MM.1S (cell line): ENCODE measurements around the gene PILRA.
A peak's percentile ranks its signal among the peaks of the same experiment; 100 is the strongest.
"Not testable (repeated sequence)": the region's sequence is repeated elsewhere in the genome, so short reads cannot be mapped to it uniquely, and the experiment has no call there.

Experiments
- DNase-seq: peaks from one replicate; pipeline ENCODE4 v3.0.0-alpha.2; 2015
- H2AFZ ChIP-seq: fragments of 300-600 bp; sonication (generic); 2 replicates; pipeline ENCODE4 v1.6.0; 2016; ENCODE audit warnings: antibody characterized with exemption, low read length
- H3F3A ChIP-seq: fragments of 300-600 bp; sonication (generic); 2 replicates; pipeline ENCODE4 v1.6.1; 2016; ENCODE audit warnings: mild to moderate bottlenecking, antibody characterized with exemption, low read length, moderate library complexity, mixed read lengths; ENCODE audit not compliant: insufficient read depth
- H3K27ac ChIP-seq: fragments of 300-600 bp; sonication (generic); 2 replicates; pipeline ENCODE4 v1.5.1; 2016; ENCODE audit warnings: mild to moderate bottlenecking, low read length
- H3K27me3 ChIP-seq: fragments of 300-600 bp; sonication (generic); replicated peaks from 2 replicates; pipeline ENCODE4 v1.6.0; 2016; ENCODE audit warnings: low read length; ENCODE audit not compliant: insufficient read depth
- H3K36me3 ChIP-seq: fragments of 300-600 bp; sonication (generic); replicated peaks from 2 replicates; pipeline ENCODE4 v1.6.1; 2016; ENCODE audit warnings: mild to moderate bottlenecking, low read length, mixed read lengths; ENCODE audit not compliant: insufficient read depth
- H3K4me1 ChIP-seq: fragments of 300-600 bp; sonication (generic); 2 replicates; pipeline ENCODE4 v1.6.1; 2016; ENCODE audit warnings: low read length, mixed read lengths
- H3K4me2 ChIP-seq: fragments of 300-600 bp; sonication (generic); 2 replicates; pipeline ENCODE4 v1.6.0; 2016; ENCODE audit warnings: low read depth, low read length
- H3K4me3 ChIP-seq: fragments of 300-600 bp; sonication (generic); 2 replicates; pipeline ENCODE4 v1.5.1; 2016; ENCODE audit warnings: low read length, mixed read lengths
- H3K79me2 ChIP-seq: fragments of 300-600 bp; sonication (generic); 2 replicates; pipeline ENCODE4 v1.6.1; 2016; ENCODE audit warnings: mixed run types, low read length, mixed read lengths
- H3K9ac ChIP-seq: fragments of 300-600 bp; sonication (generic); 2 replicates; pipeline ENCODE4 v1.6.1; 2016; ENCODE audit warnings: low read length, mixed read lengths
- H3K9me2 ChIP-seq: fragments of 300-600 bp; sonication (generic); replicated peaks from 2 replicates; pipeline ENCODE4 v1.6.1; 2016; ENCODE audit warnings: mild to moderate bottlenecking, low read length, mixed read lengths; ENCODE audit not compliant: insufficient read depth
- H3K9me3 ChIP-seq: fragments of 300-600 bp; sonication (generic); replicated peaks from 2 replicates; pipeline ENCODE4 v1.6.1; 2016; ENCODE audit warnings: mild to moderate bottlenecking, low read length, mixed read lengths; ENCODE audit not compliant: insufficient read depth
- H4K20me1 ChIP-seq: fragments of 300-600 bp; sonication (generic); 2 replicates; pipeline ENCODE4 v1.6.1; 2016; ENCODE audit warnings: mild to moderate bottlenecking, low read length, moderate library complexity, mixed read lengths; ENCODE audit not compliant: insufficient read depth
- EZH2 ChIP-seq: fragments of 300-600 bp; sonication (generic); optimal IDR thresholded peaks from 2 replicates; pipeline ENCODE3; 2017; ENCODE audit warnings: low read depth, mild to moderate bottlenecking, antibody characterized with exemption, low read length, mixed read lengths
- EZH2phosphoT487 ChIP-seq: fragments of 300-600 bp; sonication (generic); IDR thresholded peaks from 2 replicates; pipeline ENCODE4 v1.6.1; 2018; ENCODE audit warnings: antibody characterized with exemption, low read length
- TF ChIP-seq, protein P1 (sequence below): fragments of 300-600 bp; sonication (generic); IDR thresholded peaks from 2 replicates; pipeline ENCODE4 v1.5.1; 2016; ENCODE audit warnings: antibody characterized with exemption, low read length, mixed read lengths

PILRA gene

DNA sequence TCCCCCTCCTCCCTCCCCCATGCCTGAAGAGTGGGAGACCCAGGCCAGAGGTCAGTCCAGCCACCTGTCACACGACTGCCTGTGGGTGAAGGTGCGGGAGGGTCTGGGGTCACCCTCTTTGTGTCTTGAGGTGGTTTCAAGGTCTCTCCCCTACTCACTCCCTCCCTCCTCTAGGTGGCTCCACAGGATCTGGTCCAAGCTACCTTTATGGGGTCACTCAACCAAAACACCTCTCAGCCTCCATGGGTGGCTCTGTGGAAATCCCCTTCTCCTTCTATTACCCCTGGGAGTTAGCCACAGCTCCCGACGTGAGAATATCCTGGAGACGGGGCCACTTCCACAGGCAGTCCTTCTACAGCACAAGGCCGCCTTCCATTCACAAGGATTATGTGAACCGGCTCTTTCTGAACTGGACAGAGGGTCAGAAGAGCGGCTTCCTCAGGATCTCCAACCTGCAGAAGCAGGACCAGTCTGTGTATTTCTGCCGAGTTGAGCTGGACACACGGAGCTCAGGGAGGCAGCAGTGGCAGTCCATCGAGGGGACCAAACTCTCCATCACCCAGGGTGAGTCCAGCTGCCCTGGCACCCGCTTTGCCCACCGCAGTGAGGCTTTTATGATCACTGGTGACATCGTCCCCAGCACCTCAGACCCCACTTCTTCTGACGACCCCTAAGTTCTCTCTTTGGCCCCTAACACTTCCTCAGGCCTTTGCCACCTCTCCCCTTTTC, 747 bp downstream of the PILRA start:
- not testable (repeated sequence) for H3K4me2 ChIP-seq, H3K9me2 ChIP-seq, H3K9ac ChIP-seq, DNase-seq, H2AFZ ChIP-seq, H3K36me3 ChIP-seq, H4K20me1 ChIP-seq, H3K4me1 ChIP-seq, H3F3A ChIP-seq, H3K79me2 ChIP-seq, H3K27ac ChIP-seq, H3K27me3 ChIP-seq, H3K4me3 ChIP-seq, H3K9me3 ChIP-seq
- TF ChIP-seq, protein P1, sequence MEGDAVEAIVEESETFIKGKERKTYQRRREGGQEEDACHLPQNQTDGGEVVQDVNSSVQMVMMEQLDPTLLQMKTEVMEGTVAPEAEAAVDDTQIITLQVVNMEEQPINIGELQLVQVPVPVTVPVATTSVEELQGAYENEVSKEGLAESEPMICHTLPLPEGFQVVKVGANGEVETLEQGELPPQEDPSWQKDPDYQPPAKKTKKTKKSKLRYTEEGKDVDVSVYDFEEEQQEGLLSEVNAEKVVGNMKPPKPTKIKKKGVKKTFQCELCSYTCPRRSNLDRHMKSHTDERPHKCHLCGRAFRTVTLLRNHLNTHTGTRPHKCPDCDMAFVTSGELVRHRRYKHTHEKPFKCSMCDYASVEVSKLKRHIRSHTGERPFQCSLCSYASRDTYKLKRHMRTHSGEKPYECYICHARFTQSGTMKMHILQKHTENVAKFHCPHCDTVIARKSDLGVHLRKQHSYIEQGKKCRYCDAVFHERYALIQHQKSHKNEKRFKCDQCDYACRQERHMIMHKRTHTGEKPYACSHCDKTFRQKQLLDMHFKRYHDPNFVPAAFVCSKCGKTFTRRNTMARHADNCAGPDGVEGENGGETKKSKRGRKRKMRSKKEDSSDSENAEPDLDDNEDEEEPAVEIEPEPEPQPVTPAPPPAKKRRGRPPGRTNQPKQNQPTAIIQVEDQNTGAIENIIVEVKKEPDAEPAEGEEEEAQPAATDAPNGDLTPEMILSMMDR = peak; percentile 22; the same call in 1 of the 2 replicates

DNA sequence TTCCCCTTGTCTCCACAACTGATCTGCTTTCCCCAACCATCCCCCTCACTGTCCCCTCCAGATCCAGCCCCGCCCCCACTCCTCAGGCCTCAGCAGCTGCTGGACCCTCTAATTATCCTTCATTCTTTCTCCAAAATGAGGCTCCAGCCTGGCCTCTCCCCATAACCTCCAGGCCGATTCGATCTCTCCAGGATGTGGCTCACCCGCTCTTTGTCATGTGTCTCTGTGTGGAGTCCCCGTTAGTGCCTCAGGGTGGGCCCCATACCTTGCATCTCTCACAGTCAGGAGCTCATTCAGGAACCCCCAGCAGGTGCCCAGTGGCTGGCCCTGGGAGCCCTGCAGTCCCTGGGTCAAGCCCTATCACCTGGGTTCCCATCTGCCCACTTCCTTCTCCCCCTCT, 1.3 kb downstream of the PILRA start:
- no peaks in the 10 kb centered on the region for H3K27me3 ChIP-seq
- H3K9me3 ChIP-seq = no peaks in the 10 kb centered on the region
- H2AFZ ChIP-seq = no peak overlapping the region
- no peak overlapping the region for H3K4me3 ChIP-seq
- H3F3A ChIP-seq = peaks cover 5% of the 10 kb centered on the region; the same call in 1 of the 2 replicates
- no peaks in the 10 kb centered on the region for H3K36me3 ChIP-seq
- H3K9me2 ChIP-seq = no peaks in the 10 kb centered on the region
- no peak for DNase-seq
- H3K79me2 ChIP-seq = no peaks in the 10 kb centered on the region
- H3K4me2 ChIP-seq = no peak overlapping the region
- no peaks in the 10 kb centered on the region for H4K20me1 ChIP-seq
- TF ChIP-seq, protein P1 = no peak
- TF ChIP-seq EZH2phosphoT487 (no peak), EZH2 (no peak)
- H3K9ac ChIP-seq = no peak overlapping the region
- H3K27ac ChIP-seq = no peak overlapping the region
- no peaks in the 10 kb centered on the region for H3K4me1 ChIP-seq

DNA sequence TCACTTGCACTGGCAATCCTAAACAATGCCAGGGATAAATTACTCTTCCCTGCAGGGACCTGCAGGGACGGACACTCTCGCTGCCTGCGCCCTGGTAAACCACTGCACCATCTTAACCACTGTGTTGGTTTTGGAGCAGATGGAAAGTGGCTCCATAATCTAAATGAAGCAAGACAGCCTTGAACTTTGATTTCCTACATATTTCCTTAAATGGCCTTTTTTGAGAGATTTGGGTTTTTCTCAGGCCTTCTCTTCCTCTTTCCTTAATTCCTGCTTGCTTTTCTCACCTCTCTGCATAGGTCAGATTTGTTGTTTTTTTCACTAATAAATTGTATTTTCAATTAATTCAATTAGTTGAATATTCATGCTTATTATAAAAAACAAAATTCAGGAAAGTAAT, 2.8 kb downstream of the PILRA start:
- H3K4me2 ChIP-seq = no peak overlapping the region
- no peaks in the 10 kb centered on the region for H3K27me3 ChIP-seq
- H3F3A ChIP-seq = peaks cover 1% of the 10 kb centered on the region; the same call in 1 of the 2 replicates
- no peak for DNase-seq
- TF ChIP-seq, protein P1 = no peak
- TF ChIP-seq EZH2 (no peak), EZH2phosphoT487 (no peak)
- H3K9ac ChIP-seq = no peak overlapping the region
- no peak overlapping the region for H2AFZ ChIP-seq
- no peaks in the 10 kb centered on the region for H3K9me3 ChIP-seq
- no peak overlapping the region for H3K4me3 ChIP-seq
- no peaks in the 10 kb centered on the region for H4K20me1 ChIP-seq
- no peaks in the 10 kb centered on the region for H3K4me1 ChIP-seq
- no peak overlapping the region for H3K27ac ChIP-seq
- no peaks in the 10 kb centered on the region for H3K79me2 ChIP-seq
- no peaks in the 10 kb centered on the region for H3K9me2 ChIP-seq
- H3K36me3 ChIP-seq = no peaks in the 10 kb centered on the region
